ENCODE data around the gene KEL.

DNA sequence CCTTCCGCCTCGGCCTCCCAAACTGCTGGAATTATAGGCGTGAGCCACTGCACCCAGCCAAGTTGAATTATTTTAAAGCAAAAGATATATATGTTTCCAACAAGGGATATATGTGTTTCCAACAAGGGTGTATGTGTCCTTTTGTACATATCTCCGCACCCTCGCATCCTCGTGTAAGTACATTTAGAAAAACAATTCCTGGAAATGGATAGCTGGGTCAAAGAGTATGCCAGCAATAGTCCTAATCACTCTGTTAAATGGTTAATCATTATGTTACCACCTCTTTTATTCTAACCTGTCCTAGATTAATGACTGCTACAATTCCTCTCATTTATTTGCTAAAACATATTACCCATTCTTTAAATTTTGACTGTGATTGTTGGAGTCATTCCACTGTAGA, 36.8 kb upstream of the KEL start:
- TF ChIP-seq GATA3 (IDR thresholded peaks at IDR 0.05; ENCODE audit: low read depth, low read length), result no peak
- no peak for TF ChIP-seq GATA2 (IDR thresholded peaks at IDR 0.05; ENCODE audit: low read depth, low read length)

Data from SH-SY5Y (cell line).